Measurements from ENCODE around the gene WWP2.

Gene WWP2

DNA sequence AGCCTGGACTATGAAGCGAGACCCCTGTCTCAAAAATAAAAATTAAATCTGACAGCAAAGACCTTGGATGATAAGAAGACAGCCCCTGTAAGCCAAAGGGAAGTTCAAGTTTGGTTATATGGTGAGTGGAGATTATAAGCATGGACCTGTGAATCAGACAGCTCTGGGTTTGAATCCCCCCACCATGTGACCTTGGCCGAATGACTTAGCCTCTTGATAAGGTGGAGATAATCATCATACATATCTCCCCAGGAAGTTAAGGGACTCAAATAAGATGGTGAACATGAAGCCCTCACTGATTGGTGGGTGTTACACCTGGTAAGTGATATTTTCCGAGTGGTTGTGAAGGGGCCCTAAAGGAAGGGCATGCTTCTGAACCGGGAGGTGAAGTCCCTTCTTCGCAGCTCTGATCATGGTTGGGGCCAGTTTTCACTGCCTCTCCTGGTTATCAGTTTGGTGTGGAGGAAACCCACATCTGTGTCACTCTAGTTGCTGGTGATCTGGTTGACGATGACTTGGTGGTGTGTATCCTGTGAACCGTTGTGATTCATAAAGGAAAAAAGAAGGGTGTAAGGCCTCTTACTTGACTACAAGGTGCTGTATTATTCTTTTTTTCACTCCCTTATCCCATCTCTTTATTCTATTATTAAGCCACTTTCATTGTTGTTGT lies 127.3 kb downstream of the WWP2 start:
- no peak for DNase-seq (ENCODE audit: low read depth in 2 of 2)

DNA sequence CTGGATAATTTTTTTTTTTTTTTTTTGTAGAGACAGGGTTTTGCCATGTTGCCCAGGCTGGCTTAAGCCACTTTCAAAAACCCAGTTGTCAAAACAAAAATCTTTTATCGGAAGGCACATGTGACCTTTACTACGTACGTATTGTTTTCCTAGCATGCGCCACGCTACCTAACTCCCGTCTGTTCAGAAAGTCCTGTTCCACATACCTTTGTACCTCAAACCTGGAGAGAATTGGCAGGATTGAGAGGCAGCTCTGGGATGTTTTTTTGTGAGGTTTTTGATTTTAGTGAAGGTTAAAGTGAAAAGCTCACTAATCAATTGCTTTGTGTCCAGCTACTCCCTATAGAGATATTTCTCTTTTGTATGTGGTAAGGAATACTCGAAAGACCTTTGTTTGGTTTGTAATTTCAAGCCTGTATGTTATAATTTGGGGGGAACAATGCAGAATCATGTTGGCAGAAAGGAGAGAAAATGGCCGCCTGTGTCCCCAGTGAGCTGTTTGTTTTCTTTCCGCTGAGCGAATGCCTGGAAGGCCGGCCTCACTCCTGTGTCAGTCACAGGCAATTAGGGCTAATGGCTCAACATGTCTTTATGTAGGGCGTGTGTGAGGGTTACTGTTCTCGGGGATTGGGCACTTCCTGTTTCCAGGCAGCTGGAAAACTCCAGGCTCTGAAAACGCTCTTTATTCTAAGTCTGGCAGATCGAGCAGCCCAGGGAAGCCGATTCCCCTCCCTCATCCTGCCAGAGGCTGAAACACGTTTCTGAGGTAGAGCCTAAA lies 128.2 kb downstream of the WWP2 start:
- peak; percentile 23 to 28 for DNase-seq (ENCODE audit: low read depth in 2 of 2)

DNA sequence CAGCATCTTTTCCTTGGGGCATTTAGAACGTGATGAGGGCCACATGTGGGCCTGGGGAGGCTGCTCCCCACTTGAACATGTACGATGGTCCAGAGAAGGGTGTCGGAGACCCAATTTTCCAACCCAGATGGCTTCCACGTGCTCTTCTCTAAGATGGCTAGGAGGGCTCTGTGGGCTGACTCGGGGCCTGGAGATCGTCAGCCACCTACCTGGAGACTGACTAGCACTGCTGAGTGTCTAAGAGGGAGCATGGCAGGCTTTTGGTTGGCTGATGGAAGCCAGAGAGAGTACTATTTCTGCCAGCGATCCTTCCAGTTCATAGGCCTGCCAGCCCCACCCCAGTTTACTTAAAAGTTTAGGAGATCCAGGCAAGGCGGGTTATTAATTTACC lies 128.8 kb downstream of the WWP2 start:
- DNase-seq (ENCODE audit: low read depth in 2 of 2) = no peak

DNA sequence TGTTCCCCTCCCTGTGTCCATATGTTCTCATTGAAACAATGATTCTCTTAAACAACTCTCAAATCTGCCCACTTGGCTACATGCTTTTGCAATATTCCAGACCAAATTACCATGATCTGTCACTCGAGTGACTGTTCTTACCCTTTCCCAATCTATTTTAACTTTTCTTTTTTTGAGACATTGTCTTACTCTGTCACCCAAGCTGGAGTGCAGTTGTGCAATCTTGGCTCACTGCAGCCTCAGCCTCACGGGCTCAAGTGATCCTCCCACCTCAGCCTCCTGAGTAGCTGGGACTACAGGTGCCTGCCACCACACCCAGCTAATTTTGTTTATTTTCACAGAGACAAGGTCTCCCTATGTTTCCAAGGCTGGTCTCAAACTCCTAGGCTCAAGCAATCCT lies 130.2 kb downstream of the WWP2 start:
- no peak for DNase-seq (ENCODE audit: low read depth in 2 of 2)

DNA sequence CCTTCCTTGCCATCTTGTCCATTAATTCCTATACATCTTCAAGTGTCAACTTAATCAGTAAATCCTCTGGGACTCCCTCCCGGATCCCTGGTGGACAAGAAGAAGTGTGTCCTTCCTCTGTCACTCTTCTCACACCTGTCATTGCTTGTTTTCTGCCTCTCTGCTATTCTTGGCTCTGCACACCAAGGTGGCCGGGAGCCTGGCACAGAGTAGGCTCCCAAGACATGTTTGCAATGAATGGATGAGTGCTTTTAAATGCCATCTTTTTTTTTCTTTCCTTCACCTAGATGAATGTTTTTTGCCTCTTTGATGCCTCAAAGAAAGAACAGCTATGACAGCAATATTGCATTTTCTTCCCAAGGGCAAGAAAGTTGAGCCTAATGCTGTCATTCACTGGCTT lies 131.0 kb downstream of the WWP2 start:
- DNase-seq (ENCODE audit: low read depth in 2 of 2) = no peak

DNA sequence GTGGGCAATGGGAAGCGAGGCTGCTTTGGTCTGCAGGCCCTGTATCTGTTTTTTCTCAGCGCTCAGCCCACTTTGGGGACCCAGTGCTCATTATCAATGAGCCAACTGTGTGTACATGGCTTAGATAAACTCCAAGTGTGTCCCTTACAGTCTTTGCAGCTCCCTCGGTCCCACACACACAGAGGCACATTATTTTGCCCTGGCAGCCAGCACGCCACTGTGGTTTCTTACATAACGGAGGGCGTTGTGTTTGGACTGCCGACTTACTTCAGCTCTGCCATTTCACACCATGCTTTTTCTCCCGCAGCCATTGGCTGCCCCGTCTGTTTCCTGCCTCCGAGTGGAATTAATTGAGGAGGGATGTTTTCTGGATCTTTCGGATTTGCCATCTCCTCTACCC lies 132.5 kb downstream of the WWP2 start:
- DNase-seq (ENCODE audit: low read depth in 2 of 2) = no peak

DNA sequence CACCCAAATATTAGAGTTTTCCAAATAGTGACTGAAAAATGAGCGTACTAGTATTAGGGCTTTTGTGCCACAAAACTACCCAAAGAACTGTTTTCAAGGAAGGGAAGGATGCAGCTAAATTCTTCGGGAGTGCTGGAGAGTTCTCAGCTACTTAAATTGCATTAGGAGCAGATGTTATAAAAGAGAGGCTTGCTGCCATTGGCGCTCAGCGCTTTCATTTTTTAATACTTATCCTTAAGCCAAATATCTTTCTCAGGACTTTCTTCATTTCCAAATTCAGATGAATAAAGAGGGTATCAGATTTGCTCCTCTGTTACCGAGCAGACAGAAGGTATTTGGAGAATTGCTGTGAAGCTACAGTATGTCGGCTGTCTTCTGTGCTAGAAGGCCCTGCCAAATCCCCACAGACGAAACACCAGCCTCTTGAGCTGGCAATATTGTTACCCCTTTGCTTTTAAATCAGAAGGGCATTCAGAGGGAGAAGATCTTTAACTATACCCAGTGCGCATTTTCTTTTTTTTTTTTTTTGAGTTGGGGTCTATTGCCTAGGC lies 141.8 kb downstream of the WWP2 start:
- no peak for DNase-seq (ENCODE audit: low read depth in 2 of 2)

DNA sequence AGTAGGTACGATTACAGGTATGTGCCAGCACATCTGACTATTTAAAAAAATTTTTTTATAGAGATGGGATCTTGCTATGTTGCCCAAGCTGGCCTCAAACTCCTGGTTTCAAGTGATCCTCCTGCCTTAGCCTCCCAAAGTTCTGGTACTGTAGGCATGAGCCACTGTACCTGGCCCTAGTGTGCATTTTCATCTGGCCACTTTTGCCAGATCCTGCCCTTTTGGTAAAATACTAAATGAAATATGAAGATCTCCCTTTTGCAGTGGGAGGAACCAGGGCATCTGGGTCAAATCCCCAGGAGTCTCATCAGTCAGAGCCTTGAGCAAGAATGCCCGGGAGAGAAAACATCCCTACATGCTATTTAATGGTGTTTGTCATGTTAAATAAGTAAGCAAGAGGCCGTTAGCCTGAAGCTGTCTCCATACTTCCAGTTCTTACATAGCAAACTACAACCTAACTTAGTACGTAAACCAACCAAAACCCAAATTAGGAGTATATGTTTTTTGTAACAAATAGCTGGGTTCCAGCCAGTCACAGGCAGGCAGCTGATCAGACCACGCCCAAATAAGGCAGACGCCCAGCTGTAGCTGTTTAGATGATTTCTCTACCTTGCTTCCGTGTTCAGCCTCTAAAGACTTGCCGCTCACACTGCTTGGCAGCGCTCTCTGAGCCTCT lies 142.5 kb downstream of the WWP2 start:
- DNase-seq (ENCODE audit: low read depth in 2 of 2) = no peak

DNA sequence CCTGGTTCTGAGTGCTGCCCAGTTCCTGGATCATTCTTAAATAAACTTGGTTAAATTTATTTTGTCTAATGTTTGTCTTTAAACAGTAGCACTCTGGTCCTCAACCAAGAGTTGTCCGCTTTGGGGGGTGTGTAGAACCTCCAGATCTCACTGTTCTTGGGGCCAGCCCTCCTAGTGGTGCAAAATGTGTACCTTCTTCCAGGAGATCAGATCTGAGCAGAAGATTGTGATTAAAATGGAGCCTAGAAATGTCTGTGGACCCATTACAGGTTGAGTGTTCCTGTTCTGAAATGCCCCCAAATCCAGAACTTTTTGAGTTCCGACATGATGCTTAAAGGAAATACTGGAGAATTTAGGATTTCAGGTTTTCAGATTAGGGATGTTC lies 143.0 kb downstream of the WWP2 start:
- no peak for DNase-seq (ENCODE audit: low read depth in 2 of 2)

DNA sequence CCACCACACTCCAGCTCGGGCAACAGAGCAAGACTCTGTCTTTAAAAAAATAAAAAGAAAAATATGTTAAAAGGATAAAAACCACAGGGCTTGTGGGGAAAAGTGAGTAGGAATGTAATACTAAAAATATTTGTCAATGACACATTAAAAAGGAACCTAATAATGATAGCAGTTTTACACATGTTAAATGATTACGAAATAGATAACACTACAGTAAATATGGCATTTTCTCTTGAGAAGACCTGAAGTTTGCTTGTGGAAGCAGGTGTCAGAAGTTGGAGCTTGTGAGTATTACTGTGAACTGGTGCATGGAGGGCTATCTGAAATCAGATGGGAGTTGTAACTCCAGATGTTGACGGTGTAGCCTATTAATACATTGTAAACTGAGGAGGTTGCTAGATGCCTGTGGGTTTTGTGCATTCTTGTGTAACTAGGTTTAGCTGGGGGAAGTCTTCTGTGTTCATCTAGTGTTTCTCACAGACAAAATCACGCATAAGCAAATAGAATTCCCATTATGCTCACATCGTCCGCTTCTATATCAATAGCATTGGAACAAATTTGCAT lies 144.8 kb downstream of the WWP2 start:
- peak; percentile 73 to 76 for DNase-seq (ENCODE audit: low read depth in 2 of 2)

DNA sequence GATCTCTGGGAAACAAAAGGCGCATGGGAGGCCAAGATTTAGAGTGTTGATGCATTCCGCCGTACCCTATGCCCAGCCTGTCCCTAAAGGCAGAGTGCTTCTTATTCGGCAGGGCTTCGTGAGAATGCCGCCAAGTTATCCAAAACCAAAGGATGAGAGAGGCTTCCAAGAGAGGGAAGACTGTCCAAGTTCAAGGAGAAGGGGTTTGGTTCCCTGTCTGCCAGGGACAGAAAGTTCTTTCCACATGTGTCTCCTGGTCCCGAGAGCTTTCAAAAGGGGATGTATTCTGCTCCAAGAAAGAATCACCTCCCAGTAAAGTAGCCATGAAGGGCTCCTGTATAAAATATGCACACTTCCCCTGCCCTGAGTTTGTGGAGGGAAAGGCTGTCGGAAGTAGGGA lies 146.9 kb downstream of the WWP2 start:
- DNase-seq (ENCODE audit: low read depth in 2 of 2) = no peak

DNA sequence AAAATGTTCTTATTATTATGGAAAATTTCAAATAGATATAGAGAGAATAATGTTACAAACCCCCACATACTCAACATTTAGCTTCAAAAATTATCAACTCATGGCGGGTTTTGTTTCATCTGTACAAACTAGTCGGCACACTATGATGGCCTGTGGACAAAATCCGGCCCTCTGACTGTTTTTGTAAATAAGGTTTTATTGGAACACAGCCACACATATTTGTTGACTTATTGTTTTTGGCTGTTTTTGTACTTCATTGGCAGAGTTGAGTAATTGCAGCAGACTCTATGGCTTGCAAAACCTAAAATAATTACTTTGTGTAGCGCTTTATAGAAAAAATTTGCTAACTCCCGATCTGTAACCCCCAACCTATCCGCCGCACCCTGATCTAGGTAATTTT lies 147.6 kb downstream of the WWP2 start:
- DNase-seq (ENCODE audit: low read depth in 2 of 2) = no peak

DNA sequence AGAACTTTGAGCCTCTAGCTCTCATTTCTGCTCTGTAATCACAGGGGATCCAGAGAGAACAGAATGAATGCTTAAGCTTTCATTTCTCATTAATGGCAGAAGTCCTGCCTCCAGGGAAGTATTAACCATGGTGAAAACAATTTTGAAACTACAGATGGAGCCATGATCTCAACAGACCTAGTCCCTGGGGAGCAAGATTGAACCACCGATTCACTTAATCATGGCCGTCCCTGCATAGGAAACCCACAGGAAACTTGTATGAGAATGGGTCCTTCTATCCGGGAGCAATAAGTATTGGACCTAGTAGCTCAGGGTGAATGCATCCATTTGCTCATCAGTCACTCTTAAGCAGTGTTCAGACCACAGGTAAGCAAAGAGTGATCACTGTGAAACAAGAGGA lies 148.8 kb downstream of the WWP2 start:
- no peak for DNase-seq (ENCODE audit: low read depth in 2 of 2)

DNA sequence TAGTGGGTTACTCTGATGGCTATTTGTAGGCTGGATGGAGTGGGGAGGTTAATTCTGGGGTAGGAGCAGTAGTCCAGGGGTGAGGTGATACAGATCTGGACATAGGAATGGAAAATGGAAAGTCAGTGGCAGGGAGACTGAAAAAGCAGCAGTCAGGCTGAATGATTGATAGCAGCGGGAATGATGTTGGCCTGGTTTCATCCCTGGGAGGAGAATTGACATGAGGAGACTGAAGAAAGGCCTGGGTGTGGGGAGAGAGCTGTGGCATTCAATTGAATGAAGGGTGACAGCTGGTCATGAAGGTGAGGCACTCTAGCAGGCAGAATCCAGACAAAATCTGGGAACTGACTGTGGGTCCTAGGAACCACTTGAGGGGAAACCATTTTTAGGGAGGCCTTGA lies 154.3 kb downstream of the WWP2 start:
- DNase-seq (ENCODE audit: low read depth in 2 of 2) = no peak

DNA sequence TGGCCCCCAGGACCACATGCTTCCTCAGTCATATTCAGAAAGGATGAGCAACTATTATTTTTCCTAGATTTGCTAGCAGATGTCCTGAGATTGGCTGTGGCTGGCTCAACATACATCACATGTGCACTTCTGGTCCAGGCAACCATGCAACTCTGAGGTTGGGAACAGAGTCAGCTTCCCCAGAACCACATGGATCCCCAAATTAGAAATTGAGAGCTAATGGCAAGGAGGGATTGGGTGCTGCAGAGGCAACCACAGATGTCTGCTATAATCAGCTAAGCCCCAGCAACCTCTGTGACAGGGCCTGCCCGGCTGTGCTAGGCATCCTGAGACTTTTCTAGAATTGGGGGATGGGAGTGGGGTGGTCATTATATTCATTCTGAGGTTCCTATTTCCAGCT lies 155.2 kb downstream of the WWP2 start:
- no peak for DNase-seq (ENCODE audit: low read depth in 2 of 2)

DNA sequence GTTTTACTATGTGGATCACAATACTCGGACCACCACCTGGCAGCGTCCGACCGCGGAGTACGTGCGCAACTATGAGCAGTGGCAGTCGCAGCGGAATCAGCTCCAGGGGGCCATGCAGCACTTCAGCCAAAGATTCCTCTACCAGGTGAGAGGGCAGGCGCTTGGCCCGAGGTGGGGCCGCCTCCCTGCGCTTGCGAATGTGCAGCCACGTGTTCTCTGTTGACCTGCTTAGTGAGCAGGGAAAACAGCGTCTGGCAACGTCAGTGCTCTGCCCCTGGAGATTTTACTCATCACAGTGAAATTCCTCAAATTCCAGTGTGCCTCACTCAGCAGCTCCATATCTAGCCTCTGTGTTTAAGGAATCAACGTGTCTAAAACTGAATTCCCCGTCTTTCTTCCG lies 155.6 kb downstream of the WWP2 start:
- peak; percentile 92 for DNase-seq (ENCODE audit: low read depth in 2 of 2)

DNA sequence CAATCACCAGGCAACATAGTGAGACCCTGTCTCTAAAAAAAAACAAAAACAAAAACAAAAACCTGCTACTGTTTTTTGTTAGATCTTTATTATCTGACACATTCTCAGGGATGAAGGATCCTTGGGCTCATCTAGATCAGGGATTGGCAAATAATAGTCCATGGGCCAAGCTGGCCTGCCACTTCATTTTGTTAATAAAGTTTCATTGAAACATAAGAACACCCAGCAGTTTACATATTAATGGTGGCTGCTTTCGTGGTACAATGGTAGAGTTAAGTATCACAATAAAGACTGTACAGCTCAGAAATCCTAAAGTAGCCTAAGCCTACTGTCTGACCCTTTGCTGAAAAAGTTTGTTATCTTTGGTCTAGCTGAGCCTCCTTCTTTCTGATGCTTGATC lies 156.1 kb downstream of the WWP2 start:
- DNase-seq (ENCODE audit: low read depth in 2 of 2) = no peak

DNA sequence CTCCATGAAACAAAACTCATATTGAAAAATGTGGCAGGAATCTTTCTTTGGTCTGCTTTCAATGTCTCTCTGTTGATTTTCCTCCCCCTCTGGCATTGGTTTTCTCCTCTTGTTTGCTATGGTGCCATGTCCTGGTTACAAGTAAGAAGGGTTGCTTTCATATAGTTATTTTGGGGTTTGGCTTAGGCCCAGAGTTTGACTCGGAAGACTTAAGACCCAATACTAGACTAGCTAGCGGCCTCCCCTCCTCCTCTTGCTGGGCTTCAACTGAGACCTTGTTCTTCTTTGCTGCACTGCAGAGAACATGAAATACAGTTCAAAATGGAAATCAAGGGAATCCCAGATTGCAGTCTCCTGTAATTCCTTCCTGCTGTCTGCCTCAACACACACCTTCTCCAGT lies 159.0 kb downstream of the WWP2 start:
- DNase-seq (ENCODE audit: low read depth in 2 of 2) = no peak

DNA sequence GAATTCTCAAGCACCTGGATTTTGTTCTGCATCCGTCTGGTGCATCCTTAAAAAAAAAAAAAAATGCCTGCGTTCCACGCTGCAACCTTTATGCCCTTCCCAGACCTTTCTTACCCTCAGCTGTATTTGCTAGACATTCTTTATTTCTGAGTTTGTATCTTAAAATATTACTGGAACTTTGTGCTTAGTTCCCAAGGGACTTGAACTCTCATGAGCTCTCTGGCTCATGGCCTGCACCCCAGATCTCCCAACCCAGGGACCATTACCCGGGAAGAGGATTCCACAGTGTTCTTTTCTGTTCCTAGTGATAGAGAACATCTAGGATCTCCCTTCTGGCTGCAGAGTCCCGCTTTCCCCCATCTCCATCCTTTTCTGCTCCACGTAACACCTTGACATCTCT lies 160.1 kb downstream of the WWP2 start:
- no peak for DNase-seq (ENCODE audit: low read depth in 2 of 2)

DNA sequence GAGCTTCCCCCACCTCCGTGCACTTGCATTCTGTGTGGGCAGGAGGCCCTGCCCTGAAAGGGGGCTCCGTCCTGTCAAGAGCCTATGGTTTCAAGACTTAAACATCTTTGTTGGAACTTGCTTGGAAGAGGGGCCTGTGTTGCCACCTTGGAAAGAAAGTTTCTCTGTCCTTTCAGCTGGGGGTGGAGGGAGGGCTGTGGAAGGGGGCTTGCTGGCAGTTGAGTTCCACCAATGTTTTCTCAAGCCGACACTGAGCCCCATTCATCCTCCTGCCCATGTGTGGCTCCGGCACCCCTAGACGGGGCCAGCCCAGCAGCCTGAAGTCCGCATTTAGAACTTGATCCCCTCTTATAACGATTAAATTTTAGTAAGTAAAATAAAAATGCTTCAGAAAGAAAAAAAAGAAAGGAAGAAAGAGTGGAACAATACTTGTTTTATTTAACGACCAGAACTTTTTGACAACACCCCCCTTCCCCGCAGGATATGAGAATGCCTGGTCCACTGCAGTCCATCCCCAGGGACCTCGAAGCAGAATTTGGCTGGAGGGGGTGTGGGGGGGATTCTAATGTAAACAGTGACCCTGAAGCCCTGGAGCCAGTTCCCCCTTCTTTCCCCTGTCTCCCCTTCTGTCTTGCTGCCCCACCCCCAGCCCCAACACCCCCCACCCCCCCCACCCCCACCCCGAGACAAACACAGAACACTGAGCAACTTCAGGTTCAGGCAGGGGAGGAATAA lies 162.1 kb downstream of the WWP2 start:
- no peak for DNase-seq (ENCODE audit: low read depth in 2 of 2)

DNA sequence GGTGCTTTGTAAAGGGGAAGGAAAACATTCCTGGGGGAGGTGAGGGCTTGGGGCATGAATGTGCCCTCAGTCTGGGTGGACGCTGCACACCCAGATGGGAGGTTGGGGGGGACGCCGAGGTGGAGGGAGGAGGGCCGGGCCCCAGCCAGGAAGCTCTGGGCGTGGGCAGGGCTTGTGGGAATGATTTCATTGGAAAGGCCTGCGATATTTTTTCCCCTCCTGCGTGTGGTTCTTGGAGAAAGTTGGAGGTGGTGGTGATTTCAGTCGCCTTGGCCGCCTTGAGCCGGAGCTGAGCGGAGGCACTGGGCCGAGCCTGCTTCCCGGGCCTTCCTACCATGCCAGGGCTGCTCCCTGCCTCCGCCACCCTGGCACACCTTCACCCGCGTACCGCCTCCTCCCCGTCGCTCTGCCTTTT lies 162.7 kb downstream of the WWP2 start:
- peak; percentile 56 to 62 for DNase-seq (ENCODE audit: low read depth in 2 of 2)

DNA sequence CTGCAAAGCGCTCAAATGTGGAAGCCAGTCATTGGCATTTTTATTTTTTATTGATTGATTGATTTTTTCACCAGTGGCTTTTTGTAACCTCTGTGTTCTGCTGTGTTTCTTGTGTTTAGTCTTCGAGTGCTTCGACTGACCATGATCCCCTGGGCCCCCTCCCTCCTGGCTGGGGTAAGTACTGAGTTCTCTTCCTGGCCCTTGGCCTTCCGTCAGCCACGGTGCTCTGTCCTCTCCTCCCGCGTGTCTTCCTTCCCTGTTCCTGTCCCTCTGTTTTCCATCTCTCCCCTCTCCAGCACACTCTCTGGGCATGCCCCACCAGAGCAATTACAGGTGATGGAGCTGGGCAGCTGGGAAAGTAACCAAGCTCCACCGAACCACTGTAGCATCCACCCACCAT lies 163.2 kb downstream of the WWP2 start:
- no peak for DNase-seq (ENCODE audit: low read depth in 2 of 2)
